Upper lobe of left lung (tissue), 6 donors: ENCODE data around the gene OR4F6. TPM values are rescaled to one million over a fixed set of nuclear protein-coding genes. Genes with fewer than 3 reads are reported as not detected.

Experiments used
- ATAC-seq, 2 donors: fragments of 200-7000 bp; cut with Tn5 transposase; one replicate each; pipeline ENCODE4 v1.9.1; 2022; ENCODE audit warnings: mild to moderate bottlenecking in 2 of 2, moderate library complexity in 2 of 2; ENCODE audit not compliant: low FRiP score in 2 of 2
- DNase-seq, 2 donors: peaks; one replicate each; pipeline ENCODE4 v3.0.0-alpha.2; 2019 to 2020
- H3K27ac ChIP-seq, 4 donors: fragments of 200-600 bp; sonication (generic); one replicate each; pipeline ENCODE4 v1.5.1; 2016 to 2019
- H3K27me3 ChIP-seq, 4 donors: fragments of 200-600 bp; sonication (generic); one replicate each; pipeline ENCODE4 v1.5.1; 2017 to 2019
- H3K36me3 ChIP-seq, 4 donors: fragments of 200-600 bp; sonication (generic); one replicate each; pipeline ENCODE4 v1.5.1; 2016 to 2019
- H3K4me1 ChIP-seq, 4 donors: fragments of 200-600 bp; sonication (generic); one replicate each; pipeline ENCODE4 v1.5.1; 2018 to 2019
- H3K4me3 ChIP-seq, 4 donors: fragments of 200-600 bp; sonication (generic); one replicate each; pipeline ENCODE4 v1.5.1; 2017 to 2019; ENCODE audit warnings: mild to moderate bottlenecking in 2 of 4, moderate library complexity in 1 of 4
- H3K9me3 ChIP-seq, 4 donors: fragments of 200-600 bp; sonication (generic); one replicate each; pipeline ENCODE4 v1.5.1; 2018 to 2019
- EP300 ChIP-seq, 4 donors: sonication (generic); formaldehyde crosslinking; IDR thresholded peaks; one replicate each; pipeline ENCODE4 v1.5.1; 2017; ENCODE audit warnings: antibody characterized with exemption in 4 of 4, control low read depth in 2 of 4
- POLR2A ChIP-seq, 4 donors: fragments of 450-650 bp; IDR thresholded peaks; one replicate each; pipeline ENCODE4 v1.5.1; 2016 to 2017; ENCODE audit warnings: antibody characterized with exemption in 4 of 4, mild to moderate bottlenecking in 2 of 4
- POLR2AphosphoS5 ChIP-seq, 2 donors: sonication (generic); formaldehyde crosslinking; IDR thresholded peaks; one replicate each; pipeline ENCODE4 v1.5.1; 2017; ENCODE audit warnings: antibody characterized with exemption in 2 of 2
- WGBS, 2 donors: methylation state at CpG; one replicate each; pipeline ENCODE4 v1.1.5; 2017 to 2018; 5-methylcytosine and 5-hydroxymethylcytosine counted together
- small RNA-seq, 4 donors: library from RNA; depleted of rRNA; stranded (forward); fragments of <200 nt; gene quantifications; one replicate each; pipeline ENCODE3, GENCODE V24; 2016
- total RNA-seq, 6 donors: library from RNA; depleted of rRNA in 4 of 6; stranded (reverse); fragments of >200 nt in 4 of 6; gene quantifications; one replicate each; pipeline versions ENCODE4 v1.1.0 to v1.2.1, GENCODE V29; 2016 to 2021
- TF ChIP-seq, protein P1 (sequence below), 6 experiments: fragments of 450-650 bp in 4 of 6; fragments of 200-600 bp in 2 of 6; sonication (generic) in 2 of 6; IDR thresholded peaks; one replicate each; pipeline ENCODE4 v1.5.1; 2016 to 2019; ENCODE audit warnings: antibody characterized with exemption in 6 of 6
- donor health status: DM: no; HTN: no; CAD: no; lungs with moderate emphysema.
- donor health status: DM: no; HTN: yes; CAD: no; lungs with severe emphysema.

OR4F6 gene
- total RNA-seq, 6 donors from 2014 or later, result not detected

DNA sequence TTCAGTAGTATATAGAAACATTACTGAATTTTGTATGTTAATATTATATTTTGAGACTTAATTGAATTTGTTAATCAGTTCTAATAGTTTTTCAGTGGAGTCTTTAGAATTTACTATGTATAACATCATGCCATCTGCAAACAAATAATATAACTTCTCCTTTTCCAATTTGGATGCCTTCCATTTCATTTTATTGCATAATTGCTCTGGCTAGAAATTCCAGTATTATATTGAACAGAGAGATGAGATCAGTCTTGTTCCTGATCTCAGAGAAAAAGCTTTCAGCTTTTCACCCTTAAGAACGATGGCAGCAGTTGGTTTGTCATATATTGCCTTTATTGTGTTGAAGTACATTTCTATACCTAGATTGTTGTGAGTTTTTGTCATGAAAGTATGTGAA is 49.0 kb downstream of the OR4F6 start:
- Histone ChIP-seq H3K36me3 (no peaks in the 10 kb centered on the region), H3K27ac (no peak overlapping the region), H3K4me3 (no peak overlapping the region), H3K9me3 (no peaks in the 10 kb centered on the region), H3K27me3 (no peaks in the 10 kb centered on the region), H3K4me1 (no peaks in the 10 kb centered on the region)
- WGBS, 2 donors, result 61 to 76% methylated on average over 1 of the region's 1 CpG
- TF ChIP-seq POLR2A (IDR thresholded peaks at IDR 0.05) (no peak), EP300 (IDR thresholded peaks at IDR 0.05) (no peak), POLR2AphosphoS5 (IDR thresholded peaks at IDR 0.05) (no peak)
- TF ChIP-seq, protein P1, sequence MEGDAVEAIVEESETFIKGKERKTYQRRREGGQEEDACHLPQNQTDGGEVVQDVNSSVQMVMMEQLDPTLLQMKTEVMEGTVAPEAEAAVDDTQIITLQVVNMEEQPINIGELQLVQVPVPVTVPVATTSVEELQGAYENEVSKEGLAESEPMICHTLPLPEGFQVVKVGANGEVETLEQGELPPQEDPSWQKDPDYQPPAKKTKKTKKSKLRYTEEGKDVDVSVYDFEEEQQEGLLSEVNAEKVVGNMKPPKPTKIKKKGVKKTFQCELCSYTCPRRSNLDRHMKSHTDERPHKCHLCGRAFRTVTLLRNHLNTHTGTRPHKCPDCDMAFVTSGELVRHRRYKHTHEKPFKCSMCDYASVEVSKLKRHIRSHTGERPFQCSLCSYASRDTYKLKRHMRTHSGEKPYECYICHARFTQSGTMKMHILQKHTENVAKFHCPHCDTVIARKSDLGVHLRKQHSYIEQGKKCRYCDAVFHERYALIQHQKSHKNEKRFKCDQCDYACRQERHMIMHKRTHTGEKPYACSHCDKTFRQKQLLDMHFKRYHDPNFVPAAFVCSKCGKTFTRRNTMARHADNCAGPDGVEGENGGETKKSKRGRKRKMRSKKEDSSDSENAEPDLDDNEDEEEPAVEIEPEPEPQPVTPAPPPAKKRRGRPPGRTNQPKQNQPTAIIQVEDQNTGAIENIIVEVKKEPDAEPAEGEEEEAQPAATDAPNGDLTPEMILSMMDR (IDR thresholded peaks at IDR 0.05), result no peak
- no peak for ATAC-seq
- no peak for DNase-seq

Small RNAs within 50 kb of the gene (small RNA-seq; reads per million reads assigned to genes)
- gene RN7SL209P, result 0 reads per million in 4 donors

Other genes with a start within 250 kb of the OR4F6 start
- gene TM2D3, start 151.1 kb upstream of the OR4F6 start, total RNA-seq, result 10 to 100 TPM; 14.0 to 60.2 (median 46.5) TPM
- 10 to 100 TPM in 5 of 6 donors, 1 to 10 TPM in 1; 8.7 to 45.1 (median 13.9) TPM for gene TARS3, start 79.0 kb upstream of the OR4F6 start, total RNA-seq
- gene OR4F15, start 8.7 kb downstream of the OR4F6 start, total RNA-seq, result not detected